SK-N-SH treated with all-trans-retinoic acid at 6 μM for 48 hours (cell line): ENCODE data around the gene ADCY9.

ENCODE experiments used
- ATAC-seq: fragments of 200-7000 bp; cut with Tn5 transposase; 3 replicates; pipeline ENCODE4 v1.9.1; 2020; ENCODE audit warnings: mild to moderate bottlenecking, moderate library complexity
- ARNTL ChIP-seq: fragments of 450-650 bp; formaldehyde crosslinking; IDR thresholded peaks from 2 replicates; pipeline ENCODE4 v1.5.0; 2020; ENCODE audit warnings: low read depth, mild to moderate bottlenecking, moderate library complexity, borderline replicate concordance
- BACH2 ChIP-seq: fragments of 250-450 bp; sonication (Bioruptor Pico); IDR thresholded peaks from 2 replicates; pipeline ENCODE4 v1.9.0; 2021; ENCODE audit warnings: mild to moderate bottlenecking, borderline replicate concordance
- CSDC2 ChIP-seq: fragments of 250-450 bp; sonication (Bioruptor Pico); IDR thresholded peaks from 2 replicates; pipeline ENCODE4 v1.5.0; 2020; ENCODE audit warnings: mild to moderate bottlenecking, moderate library complexity
- ESRRG ChIP-seq: fragments of 250-450 bp; sonication (Bioruptor Pico); IDR thresholded peaks from 2 replicates; pipeline ENCODE4 v1.6.1; 2021; ENCODE audit warnings: mild to moderate bottlenecking
- GLIS3 ChIP-seq: fragments of 250-450 bp; sonication (Bioruptor Pico); IDR thresholded peaks from 2 replicates; pipeline ENCODE4 v1.5.0; 2020; ENCODE audit warnings: mild to moderate bottlenecking, moderate library complexity
- ISL1 ChIP-seq: fragments of 250-450 bp; sonication (Bioruptor Pico); IDR thresholded peaks from 2 replicates; pipeline ENCODE4 v2.1.2; 2022; ENCODE audit warnings: mild to moderate bottlenecking, moderate library complexity
- OSR1 ChIP-seq: fragments of 250-450 bp; sonication (Bioruptor Pico); IDR thresholded peaks from 2 replicates; pipeline ENCODE4 v1.8.0; 2022; ENCODE audit warnings: moderate library complexity, mild to moderate bottlenecking, inconsistent platforms
- RARB ChIP-seq: fragments of 250-450 bp; sonication (Bioruptor Pico); IDR thresholded peaks from 2 replicates; pipeline ENCODE4 v1.8.0; 2021; ENCODE audit warnings: mild to moderate bottlenecking, moderate library complexity
- SNAI2 ChIP-seq: fragments of 250-450 bp; sonication (Bioruptor Pico); IDR thresholded peaks from 2 replicates; pipeline ENCODE4 v1.5.0; 2020; ENCODE audit warnings: mild to moderate bottlenecking, moderate library complexity
- TCF4 ChIP-seq: fragments of 250-450 bp; sonication (Bioruptor Pico); IDR thresholded peaks from 2 replicates; pipeline ENCODE4 v1.8.0; 2021; ENCODE audit warnings: mild to moderate bottlenecking, moderate library complexity, borderline replicate concordance
- TOX ChIP-seq: fragments of 250-450 bp; sonication (Bioruptor Pico); IDR thresholded peaks from 2 replicates; pipeline ENCODE4 v1.8.0; 2021; ENCODE audit warnings: mild to moderate bottlenecking, moderate library complexity, borderline replicate concordance
- ZC3H10 ChIP-seq: fragments of 250-450 bp; sonication (Bioruptor Pico); IDR thresholded peaks from 2 replicates; pipeline ENCODE4 v1.5.1; 2021; ENCODE audit warnings: mild to moderate bottlenecking, moderate library complexity
- ZFP3 ChIP-seq: fragments of 250-450 bp; sonication (Bioruptor Pico); IDR thresholded peaks from 2 replicates; pipeline ENCODE4 v1.5.0; 2020; ENCODE audit warnings: mild to moderate bottlenecking, moderate library complexity
- ZFP30 ChIP-seq: fragments of 450-650 bp; formaldehyde crosslinking; IDR thresholded peaks from 2 replicates; pipeline ENCODE4 v1.5.0; 2022; ENCODE audit warnings: mild to moderate bottlenecking, moderate library complexity
- ZNF565 ChIP-seq: fragments of 450-650 bp; formaldehyde crosslinking; conservative IDR thresholded peaks from 2 replicates; pipeline ENCODE4 v1.5.0; 2020; ENCODE audit warnings: low read depth, mild to moderate bottlenecking, moderate library complexity
- ZNF70 ChIP-seq: fragments of 450-650 bp; formaldehyde crosslinking; IDR thresholded peaks from 2 replicates; pipeline ENCODE4 v1.5.0; 2020; ENCODE audit warnings: mild to moderate bottlenecking, moderate library complexity
- ZNF8 ChIP-seq: fragments of 450-650 bp; formaldehyde crosslinking; IDR thresholded peaks from 2 replicates; pipeline ENCODE4 v1.5.0; 2020; ENCODE audit warnings: mild to moderate bottlenecking, moderate library complexity
- TF ChIP-seq, protein P1 (sequence below): fragments of 250-450 bp; sonication (Bioruptor Pico); IDR thresholded peaks from 2 replicates; pipeline ENCODE4 v1.8.0; 2020; ENCODE audit warnings: mild to moderate bottlenecking, moderate library complexity, borderline replicate concordance
- TF ChIP-seq, protein P2 (sequence below): fragments of 250-450 bp; sonication (Bioruptor Pico); IDR thresholded peaks from 2 replicates; pipeline ENCODE4 v1.5.0; 2020; ENCODE audit warnings: mild to moderate bottlenecking, moderate library complexity
- TF ChIP-seq, protein P3 (sequence below): fragments of 250-450 bp; sonication (Bioruptor Pico); IDR thresholded peaks from 2 replicates; pipeline ENCODE4 v1.8.0; 2021; ENCODE audit warnings: low read depth, mild to moderate bottlenecking, moderate library complexity, borderline replicate concordance
- TF ChIP-seq, protein P4 (sequence below): fragments of 250-450 bp; sonication (Bioruptor Pico); IDR thresholded peaks from 2 replicates; pipeline ENCODE4 v1.5.1; 2020; ENCODE audit warnings: low read depth, mild to moderate bottlenecking, moderate library complexity

Gene ADCY9

DNA sequence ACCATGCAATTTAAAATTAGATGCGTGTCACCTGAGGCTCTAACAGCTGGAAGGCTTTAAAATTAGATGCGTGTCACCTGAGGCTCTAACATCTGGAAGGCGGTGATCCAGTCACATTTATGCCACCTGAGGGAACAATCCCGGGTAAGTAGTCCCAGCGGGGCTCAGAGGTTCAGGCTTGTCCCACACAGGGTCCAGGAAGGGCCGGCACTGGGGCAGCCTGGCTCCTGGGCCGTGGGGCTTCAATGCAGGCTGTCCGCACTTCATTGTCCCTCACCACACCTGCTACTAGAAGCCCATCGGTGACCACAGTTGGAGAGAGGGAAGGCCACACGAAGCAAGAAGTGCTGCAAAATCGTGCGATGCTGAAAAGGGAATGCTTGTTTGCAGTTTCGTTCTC, 15.4 kb upstream of the ADCY9 start:
- no peak for ATAC-seq
- TF ChIP-seq ZNF8 (CRISPR knock-in tag) (no peak), BACH2 (no peak), CSDC2 (CRISPR knock-in tag) (no peak), ISL1 (CRISPR knock-in tag) (no peak), ZFP3 (no peak)
- TF ChIP-seq, all 23 proteins: peak for 0

DNA sequence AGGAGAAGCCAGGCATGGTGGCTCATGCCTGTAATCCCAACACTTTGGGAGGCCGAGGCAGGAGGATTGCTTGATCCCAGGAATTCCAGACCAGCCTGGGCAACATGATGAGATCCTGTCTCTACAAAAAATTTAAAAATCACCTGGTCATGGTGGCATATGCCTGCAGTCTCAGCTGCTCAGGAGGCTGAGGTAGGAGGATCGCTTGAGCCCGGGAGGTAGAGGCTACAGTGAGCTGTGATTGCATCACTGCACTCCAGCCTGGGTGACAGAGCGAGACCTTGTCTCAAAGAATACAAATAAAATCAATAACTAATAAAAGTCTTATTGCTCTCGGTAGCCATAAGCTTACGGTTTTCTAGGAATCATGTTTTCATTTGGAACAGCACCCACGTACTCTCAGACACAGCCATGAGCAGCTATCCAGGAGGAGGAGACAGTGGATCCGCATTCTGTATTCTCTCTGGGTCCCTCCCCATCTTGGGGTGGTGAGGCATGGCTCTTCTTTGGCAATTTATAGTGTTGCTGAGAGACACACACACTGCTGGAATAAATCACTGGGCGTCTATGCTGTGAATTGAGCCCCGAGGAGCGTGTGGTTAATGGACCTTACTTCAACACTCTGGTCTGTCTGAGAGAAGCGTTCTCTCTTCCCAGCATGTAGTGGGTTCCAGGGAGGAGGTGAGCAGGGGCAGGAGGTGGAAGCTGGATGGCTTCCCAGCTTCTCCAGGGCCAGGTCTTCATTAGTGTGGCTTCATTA, 8.5 kb upstream of the ADCY9 start:
- ATAC-seq, result no peak
- TF ChIP-seq ISL1 (CRISPR knock-in tag) (no peak), ZNF70 (CRISPR knock-in tag) (no peak), ARNTL (CRISPR knock-in tag) (no peak), ZC3H10 (CRISPR knock-in tag) (no peak), ZNF565 (no peak), OSR1 (CRISPR knock-in tag) (no peak), ESRRG (CRISPR knock-in tag) (no peak), TOX (CRISPR knock-in tag) (no peak), ZFP30 (CRISPR knock-in tag) (no peak), TCF4 (CRISPR knock-in tag) (no peak), GLIS3 (CRISPR knock-in tag) (no peak)
- TF ChIP-seq, protein P1, sequence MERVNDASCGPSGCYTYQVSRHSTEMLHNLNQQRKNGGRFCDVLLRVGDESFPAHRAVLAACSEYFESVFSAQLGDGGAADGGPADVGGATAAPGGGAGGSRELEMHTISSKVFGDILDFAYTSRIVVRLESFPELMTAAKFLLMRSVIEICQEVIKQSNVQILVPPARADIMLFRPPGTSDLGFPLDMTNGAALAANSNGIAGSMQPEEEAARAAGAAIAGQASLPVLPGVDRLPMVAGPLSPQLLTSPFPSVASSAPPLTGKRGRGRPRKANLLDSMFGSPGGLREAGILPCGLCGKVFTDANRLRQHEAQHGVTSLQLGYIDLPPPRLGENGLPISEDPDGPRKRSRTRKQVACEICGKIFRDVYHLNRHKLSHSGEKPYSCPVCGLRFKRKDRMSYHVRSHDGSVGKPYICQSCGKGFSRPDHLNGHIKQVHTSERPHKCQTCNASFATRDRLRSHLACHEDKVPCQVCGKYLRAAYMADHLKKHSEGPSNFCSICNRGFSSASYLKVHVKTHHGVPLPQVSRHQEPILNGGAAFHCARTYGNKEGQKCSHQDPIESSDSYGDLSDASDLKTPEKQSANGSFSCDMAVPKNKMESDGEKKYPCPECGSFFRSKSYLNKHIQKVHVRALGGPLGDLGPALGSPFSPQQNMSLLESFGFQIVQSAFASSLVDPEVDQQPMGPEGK (CRISPR knock-in tag), result no peak
- TF ChIP-seq, protein P2, sequence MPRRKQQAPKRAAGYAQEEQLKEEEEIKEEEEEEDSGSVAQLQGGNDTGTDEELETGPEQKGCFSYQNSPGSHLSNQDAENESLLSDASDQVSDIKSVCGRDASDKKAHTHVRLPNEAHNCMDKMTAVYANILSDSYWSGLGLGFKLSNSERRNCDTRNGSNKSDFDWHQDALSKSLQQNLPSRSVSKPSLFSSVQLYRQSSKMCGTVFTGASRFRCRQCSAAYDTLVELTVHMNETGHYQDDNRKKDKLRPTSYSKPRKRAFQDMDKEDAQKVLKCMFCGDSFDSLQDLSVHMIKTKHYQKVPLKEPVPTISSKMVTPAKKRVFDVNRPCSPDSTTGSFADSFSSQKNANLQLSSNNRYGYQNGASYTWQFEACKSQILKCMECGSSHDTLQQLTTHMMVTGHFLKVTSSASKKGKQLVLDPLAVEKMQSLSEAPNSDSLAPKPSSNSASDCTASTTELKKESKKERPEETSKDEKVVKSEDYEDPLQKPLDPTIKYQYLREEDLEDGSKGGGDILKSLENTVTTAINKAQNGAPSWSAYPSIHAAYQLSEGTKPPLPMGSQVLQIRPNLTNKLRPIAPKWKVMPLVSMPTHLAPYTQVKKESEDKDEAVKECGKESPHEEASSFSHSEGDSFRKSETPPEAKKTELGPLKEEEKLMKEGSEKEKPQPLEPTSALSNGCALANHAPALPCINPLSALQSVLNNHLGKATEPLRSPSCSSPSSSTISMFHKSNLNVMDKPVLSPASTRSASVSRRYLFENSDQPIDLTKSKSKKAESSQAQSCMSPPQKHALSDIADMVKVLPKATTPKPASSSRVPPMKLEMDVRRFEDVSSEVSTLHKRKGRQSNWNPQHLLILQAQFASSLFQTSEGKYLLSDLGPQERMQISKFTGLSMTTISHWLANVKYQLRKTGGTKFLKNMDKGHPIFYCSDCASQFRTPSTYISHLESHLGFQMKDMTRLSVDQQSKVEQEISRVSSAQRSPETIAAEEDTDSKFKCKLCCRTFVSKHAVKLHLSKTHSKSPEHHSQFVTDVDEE (CRISPR knock-in tag), result no peak
- TF ChIP-seq, protein P3, sequence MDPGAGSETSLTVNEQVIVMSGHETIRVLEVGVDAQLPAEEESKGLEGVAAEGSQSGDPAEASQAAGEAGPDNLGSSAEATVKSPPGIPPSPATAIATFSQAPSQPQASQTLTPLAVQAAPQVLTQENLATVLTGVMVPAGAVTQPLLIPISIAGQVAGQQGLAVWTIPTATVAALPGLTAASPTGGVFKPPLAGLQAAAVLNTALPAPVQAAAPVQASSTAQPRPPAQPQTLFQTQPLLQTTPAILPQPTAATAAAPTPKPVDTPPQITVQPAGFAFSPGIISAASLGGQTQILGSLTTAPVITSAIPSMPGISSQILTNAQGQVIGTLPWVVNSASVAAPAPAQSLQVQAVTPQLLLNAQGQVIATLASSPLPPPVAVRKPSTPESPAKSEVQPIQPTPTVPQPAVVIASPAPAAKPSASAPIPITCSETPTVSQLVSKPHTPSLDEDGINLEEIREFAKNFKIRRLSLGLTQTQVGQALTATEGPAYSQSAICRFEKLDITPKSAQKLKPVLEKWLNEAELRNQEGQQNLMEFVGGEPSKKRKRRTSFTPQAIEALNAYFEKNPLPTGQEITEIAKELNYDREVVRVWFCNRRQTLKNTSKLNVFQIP (CRISPR knock-in tag), result no peak
- TF ChIP-seq, protein P4, sequence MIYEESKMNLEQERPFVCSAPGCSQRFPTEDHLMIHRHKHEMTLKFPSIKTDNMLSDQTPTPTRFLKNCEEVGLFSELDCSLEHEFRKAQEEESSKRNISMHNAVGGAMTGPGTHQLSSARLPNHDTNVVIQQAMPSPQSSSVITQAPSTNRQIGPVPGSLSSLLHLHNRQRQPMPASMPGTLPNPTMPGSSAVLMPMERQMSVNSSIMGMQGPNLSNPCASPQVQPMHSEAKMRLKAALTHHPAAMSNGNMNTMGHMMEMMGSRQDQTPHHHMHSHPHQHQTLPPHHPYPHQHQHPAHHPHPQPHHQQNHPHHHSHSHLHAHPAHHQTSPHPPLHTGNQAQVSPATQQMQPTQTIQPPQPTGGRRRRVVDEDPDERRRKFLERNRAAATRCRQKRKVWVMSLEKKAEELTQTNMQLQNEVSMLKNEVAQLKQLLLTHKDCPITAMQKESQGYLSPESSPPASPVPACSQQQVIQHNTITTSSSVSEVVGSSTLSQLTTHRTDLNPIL (CRISPR knock-in tag), result no peak

DNA sequence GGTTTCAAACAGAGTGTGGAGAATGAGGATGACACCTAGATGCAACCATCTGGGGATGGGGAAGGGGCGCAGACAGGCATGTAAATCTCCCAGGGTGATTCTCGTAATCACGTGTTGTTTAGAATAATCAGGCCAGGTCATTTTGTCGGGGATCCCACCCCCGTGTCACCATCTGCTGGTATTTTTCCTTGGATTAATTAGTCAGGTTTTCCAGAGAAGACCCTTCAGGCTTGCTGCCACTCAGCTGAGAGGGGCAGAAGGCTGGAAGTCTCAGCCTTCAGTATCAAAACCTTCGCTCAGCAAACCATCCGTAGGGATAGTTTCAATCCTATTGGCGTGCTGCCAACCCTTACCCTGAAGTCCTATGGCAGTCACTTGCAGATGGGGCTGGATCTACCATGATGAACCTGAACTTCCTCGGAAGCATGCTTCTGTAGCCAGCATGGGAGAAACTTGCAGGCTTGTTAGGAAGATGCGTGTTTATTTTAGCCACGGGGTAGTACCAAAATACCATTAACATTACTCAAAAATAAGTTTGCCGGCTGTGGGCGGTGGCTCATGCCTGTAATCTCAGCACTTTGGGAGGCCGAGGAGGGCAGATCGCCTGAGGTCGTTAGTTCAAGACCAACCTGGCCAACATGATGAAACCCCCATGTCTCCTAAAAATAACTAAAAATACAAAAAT, 7.5 kb upstream of the ADCY9 start:
- no peak for TF ChIP-seq ARNTL (CRISPR knock-in tag)
- no peak for TF ChIP-seq SNAI2
- TF ChIP-seq ZNF565, result no peak
- TF ChIP-seq BACH2, result no peak
- no peak for TF ChIP-seq RARB
- no peak for TF ChIP-seq ZFP3
- TF ChIP-seq GLIS3 (CRISPR knock-in tag), result no peak
- no peak for TF ChIP-seq TOX (CRISPR knock-in tag)
- no peak for ATAC-seq

DNA sequence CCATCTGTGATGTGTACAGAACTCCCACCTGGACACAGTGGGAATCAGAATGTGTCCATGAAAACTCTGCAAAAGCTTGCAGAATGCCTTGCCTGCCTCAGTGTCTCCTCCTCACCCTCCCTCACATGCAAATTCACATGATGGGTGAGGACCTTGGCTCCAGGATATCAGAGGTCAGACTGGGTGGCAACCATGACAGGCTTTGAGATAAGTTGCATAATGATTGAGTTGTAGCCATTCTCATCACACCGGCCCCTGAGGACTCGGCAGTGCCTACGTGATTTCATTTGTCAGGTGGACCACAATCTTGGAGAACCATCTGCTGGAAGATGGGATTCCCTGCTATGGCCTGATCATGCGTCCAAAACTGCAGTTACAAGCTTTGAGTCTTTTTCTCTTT, 3.9 kb upstream of the ADCY9 start:
- no peak for TF ChIP-seq ZC3H10 (CRISPR knock-in tag)
- TF ChIP-seq BACH2, result no peak
- TF ChIP-seq ZFP30 (CRISPR knock-in tag), result no peak
- ATAC-seq, result no peak
